Measurements from ENCODE around the gene ACTN4.

GRCh38 chr19:38656171-38656981 is 8.9 kb downstream of the ACTN4 start:
- TF ChIP-seq, protein P1, sequence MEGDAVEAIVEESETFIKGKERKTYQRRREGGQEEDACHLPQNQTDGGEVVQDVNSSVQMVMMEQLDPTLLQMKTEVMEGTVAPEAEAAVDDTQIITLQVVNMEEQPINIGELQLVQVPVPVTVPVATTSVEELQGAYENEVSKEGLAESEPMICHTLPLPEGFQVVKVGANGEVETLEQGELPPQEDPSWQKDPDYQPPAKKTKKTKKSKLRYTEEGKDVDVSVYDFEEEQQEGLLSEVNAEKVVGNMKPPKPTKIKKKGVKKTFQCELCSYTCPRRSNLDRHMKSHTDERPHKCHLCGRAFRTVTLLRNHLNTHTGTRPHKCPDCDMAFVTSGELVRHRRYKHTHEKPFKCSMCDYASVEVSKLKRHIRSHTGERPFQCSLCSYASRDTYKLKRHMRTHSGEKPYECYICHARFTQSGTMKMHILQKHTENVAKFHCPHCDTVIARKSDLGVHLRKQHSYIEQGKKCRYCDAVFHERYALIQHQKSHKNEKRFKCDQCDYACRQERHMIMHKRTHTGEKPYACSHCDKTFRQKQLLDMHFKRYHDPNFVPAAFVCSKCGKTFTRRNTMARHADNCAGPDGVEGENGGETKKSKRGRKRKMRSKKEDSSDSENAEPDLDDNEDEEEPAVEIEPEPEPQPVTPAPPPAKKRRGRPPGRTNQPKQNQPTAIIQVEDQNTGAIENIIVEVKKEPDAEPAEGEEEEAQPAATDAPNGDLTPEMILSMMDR (conservative IDR thresholded peaks at IDR 0.05), result no peak
- TF ChIP-seq ZFX (IDR thresholded peaks at IDR 0.05), result no peak

Measured in C4-2B (cell line).